Lung (tissue), 12 donors: ENCODE measurements around the gene METTL17. TPM values are rescaled to one million over a fixed set of nuclear protein-coding genes. Genes with fewer than 3 reads are reported as not detected.

Experiments used
- ATAC-seq: fragments of 200-7000 bp; cut with Tn5 transposase; one replicate; pipeline ENCODE4 v1.9.1; 2020; ENCODE audit warnings: moderate number of reproducible peaks; ENCODE audit not compliant: insufficient read depth, low FRiP score
- DNase-seq, 3 donors: peaks; one replicate each; pipeline ENCODE4 v3.0.0-alpha.2; 2013 to 2017
- H3K27ac ChIP-seq, 2 donors: one replicate each; pipeline ENCODE4 v1.5.1; 2013; ENCODE audit warnings: mild to moderate bottlenecking in 2 of 2, moderate library complexity in 2 of 2, control low read depth in 1 of 2, inconsistent platforms in 1 of 2, low read depth in 1 of 2, low read length in 1 of 2
- H3K27me3 ChIP-seq, 3 donors: one replicate each; pipeline ENCODE4 v1.5.1; 2013; ENCODE audit warnings: low read length in 2 of 3; ENCODE audit not compliant: control insufficient read depth in 3 of 3, insufficient read depth in 3 of 3
- H3K36me3 ChIP-seq, 4 donors: one replicate each; pipeline ENCODE4 v1.5.1; 2013; ENCODE audit warnings: low read length in 4 of 4, mild to moderate bottlenecking in 1 of 4, moderate library complexity in 1 of 4; ENCODE audit not compliant: control insufficient read depth in 4 of 4, insufficient read depth in 4 of 4
- H3K4me1 ChIP-seq, 5 donors: one replicate each; pipeline ENCODE4 v1.5.1; 2013; ENCODE audit warnings: low read length in 5 of 5, mild to moderate bottlenecking in 2 of 5, moderate library complexity in 1 of 5; ENCODE audit not compliant: control insufficient read depth in 5 of 5, insufficient read depth in 5 of 5
- H3K4me3 ChIP-seq: one replicate; pipeline ENCODE4 v1.5.1; 2013; ENCODE audit warnings: mild to moderate bottlenecking, control low read depth, moderate library complexity
- H3K9ac ChIP-seq, 2 donors: one replicate each; pipeline ENCODE4 v1.5.1; 2013; ENCODE audit warnings: low read length in 2 of 2, control low read depth in 1 of 2; ENCODE audit not compliant: insufficient read depth in 1 of 2
- H3K9me3 ChIP-seq, 4 donors: one replicate each; pipeline ENCODE4 v1.5.1; 2013; ENCODE audit warnings: low read length in 3 of 4, mild to moderate bottlenecking in 1 of 4, moderate library complexity in 1 of 4; ENCODE audit not compliant: control insufficient read depth in 4 of 4, insufficient read depth in 3 of 4
- WGBS, 2 donors: extraction: QIAGEN DNeasy Blood & Tissue Kit; methylation state at CpG; one replicate each; pipeline ENCODE4 v1.1.7; 2013; 5-methylcytosine and 5-hydroxymethylcytosine counted together
- polyA plus RNA-seq, 2 donors: library from polyadenylated mRNA; stranded (reverse); fragments of 200-250 nt; gene quantifications; one replicate each; pipeline ENCODE4 v1.2.1, GENCODE V29; 2013
- total RNA-seq, 2 donors: library from RNA; depleted of rRNA in 1 of 2; stranded (reverse); fragments of >200 nt in 1 of 2; gene quantifications; one replicate each; pipeline ENCODE4 v1.2.1, GENCODE V29; 2014 to 2021
- TF ChIP-seq, protein P1 (sequence below): IDR thresholded peaks from 2 replicates; pipeline ENCODE4 v1.5.1; 2012; ENCODE audit warnings: mild to moderate bottlenecking; ENCODE audit errors: control extremely low read depth, extremely low read depth
- donor health status: control.
- donor health status: control.
- donor health status: Bipolar disorder and iron deficiency.
- donor health status: healthy.
- donor health status: DM: yes; HTN: yes; CAD: no.

Gene METTL17
- total and polyA plus RNA-seq, 4 donors = 51.2 to 67.1 (median 56.7) TPM

DNA sequence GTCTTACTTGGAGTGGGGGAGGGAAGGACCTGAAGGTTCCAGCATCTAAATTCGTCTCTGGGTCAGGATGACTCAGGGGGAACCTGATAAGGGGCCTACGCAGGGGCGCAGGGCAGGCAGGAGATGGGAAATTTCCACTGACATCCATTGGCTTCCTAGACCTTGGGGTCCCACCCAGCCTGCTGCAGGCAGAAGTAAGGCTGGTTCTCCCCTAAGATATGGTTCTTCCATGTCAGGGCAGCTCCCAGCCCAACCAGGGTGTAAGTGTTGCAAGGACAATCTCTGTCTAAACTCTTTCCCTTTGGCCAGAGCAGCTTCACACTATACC is 37.2 kb downstream of the METTL17 start:
- TF ChIP-seq, protein P1, sequence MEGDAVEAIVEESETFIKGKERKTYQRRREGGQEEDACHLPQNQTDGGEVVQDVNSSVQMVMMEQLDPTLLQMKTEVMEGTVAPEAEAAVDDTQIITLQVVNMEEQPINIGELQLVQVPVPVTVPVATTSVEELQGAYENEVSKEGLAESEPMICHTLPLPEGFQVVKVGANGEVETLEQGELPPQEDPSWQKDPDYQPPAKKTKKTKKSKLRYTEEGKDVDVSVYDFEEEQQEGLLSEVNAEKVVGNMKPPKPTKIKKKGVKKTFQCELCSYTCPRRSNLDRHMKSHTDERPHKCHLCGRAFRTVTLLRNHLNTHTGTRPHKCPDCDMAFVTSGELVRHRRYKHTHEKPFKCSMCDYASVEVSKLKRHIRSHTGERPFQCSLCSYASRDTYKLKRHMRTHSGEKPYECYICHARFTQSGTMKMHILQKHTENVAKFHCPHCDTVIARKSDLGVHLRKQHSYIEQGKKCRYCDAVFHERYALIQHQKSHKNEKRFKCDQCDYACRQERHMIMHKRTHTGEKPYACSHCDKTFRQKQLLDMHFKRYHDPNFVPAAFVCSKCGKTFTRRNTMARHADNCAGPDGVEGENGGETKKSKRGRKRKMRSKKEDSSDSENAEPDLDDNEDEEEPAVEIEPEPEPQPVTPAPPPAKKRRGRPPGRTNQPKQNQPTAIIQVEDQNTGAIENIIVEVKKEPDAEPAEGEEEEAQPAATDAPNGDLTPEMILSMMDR = no peak
- Histone ChIP-seq H3K27ac (peak overlapping the region; percentile 40 to 86), H3K9me3 (no peaks in the 10 kb centered on the region), H3K4me1 (peaks cover 7 to 24% (median 11%) of the 10 kb centered on the region in 5 donors), H3K9ac (no peak overlapping the region), H3K4me3 (no peak overlapping the region), H3K36me3 (peaks cover 0 to 3% (median 0%) of the 10 kb centered on the region in 4 donors), H3K27me3 (no peaks in the 10 kb centered on the region)
- DNase-seq (no peak), ATAC-seq (no peak)
- 58 to 64% methylated on average over 3 of the region's 3 CpGs for WGBS, 2 donors

DNA sequence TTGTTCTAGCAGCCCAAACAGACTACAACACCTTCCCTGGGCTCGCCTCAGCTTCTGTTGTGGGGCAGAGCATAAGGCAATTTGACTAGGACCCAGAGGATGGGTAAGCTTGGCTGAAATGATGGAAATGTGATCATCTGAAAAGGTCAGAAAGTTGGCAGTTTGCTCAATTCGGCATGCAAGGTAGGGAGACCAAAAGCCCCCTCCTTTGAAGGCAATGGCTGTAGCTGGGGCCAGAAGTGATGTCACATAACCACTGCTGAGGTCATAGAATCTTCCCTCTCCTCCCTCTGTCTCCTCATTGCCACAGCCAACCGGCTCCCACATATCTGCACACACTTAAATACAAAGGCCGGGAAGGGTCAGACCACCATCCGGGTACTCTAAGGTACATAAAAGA is 40.1 kb downstream of the METTL17 start, which contains the start of gene TPPP2:
Gene TPPP2 (plus strand): TSS at position 301 of the 400 bp plus-strand sequence. CDS start 365 bp downstream, outside the sequence.
- ATAC-seq (no peak), DNase-seq (no peak)
- Histone ChIP-seq H3K36me3 (no peaks in the 10 kb centered on the region), H3K27me3 (no peaks in the 10 kb centered on the region), H3K9ac (no peak within 1 kb of the TSS), H3K9me3 (no peaks in the 10 kb centered on the region), H3K27ac (no peak within 1 kb of the TSS), H3K4me3 (no peak within 1 kb of the TSS), H3K4me1 (peaks cover 0 to 12% (median 10%) of the 10 kb centered on the region in 5 donors)
- 92 to 95% methylated on average over 5 of the region's 5 CpGs for WGBS, 2 donors
- TF ChIP-seq, protein P1 = no peak

GRCh38 chr14:21030531-21030930 is 40.8 kb downstream of the METTL17 start:
- Histone ChIP-seq H3K27ac (no peak overlapping the region), H3K9me3 (no peaks in the 10 kb centered on the region), H3K4me1 (peaks cover 0 to 12% (median 10%) of the 10 kb centered on the region in 5 donors), H3K27me3 (no peaks in the 10 kb centered on the region), H3K36me3 (no peaks in the 10 kb centered on the region), H3K9ac (no peak overlapping the region), H3K4me3 (no peak overlapping the region)
- DNase-seq (no peak), ATAC-seq (no peak)
- TF ChIP-seq, protein P1 = no peak
- 93 to 96% methylated on average over 12 of the region's 12 CpGs for WGBS, 2 donors
